Stimulated activated CD4-positive, alpha-beta T cell treated with anti-CD3 and anti-CD28 coated beads, Interleukin-12 subunit alpha, Interleukin-12 subunit beta, amount 100 ng/mL, for 24 hours (primary cell): ENCODE measurements around the gene SLC30A2.

Source experiments
- DNase-seq, 2 experiments: peaks; one replicate each; pipeline ENCODE4 v3.0.0-alpha.2; 2020; ENCODE audit warnings: low read depth in 2 of 2

SLC30A2 gene

DNA sequence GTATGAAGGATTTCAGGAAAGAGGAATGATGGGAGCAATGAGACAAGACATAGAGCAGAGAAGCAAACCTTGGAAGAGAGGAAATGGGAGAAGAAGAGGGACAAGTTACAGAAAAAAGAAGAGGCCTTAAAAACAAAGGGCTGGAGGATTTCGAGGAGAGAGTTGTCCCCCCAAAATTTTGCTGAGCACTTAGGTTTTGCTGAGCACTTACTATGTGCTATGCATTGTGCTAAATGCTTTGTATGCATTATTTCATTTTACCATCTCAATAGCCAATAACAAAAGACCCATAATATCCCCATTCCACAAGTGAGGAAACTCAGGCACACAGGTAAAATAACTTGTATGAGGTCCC lies 24.0 kb upstream of the SLC30A2 start:
- no peak for DNase-seq

DNA sequence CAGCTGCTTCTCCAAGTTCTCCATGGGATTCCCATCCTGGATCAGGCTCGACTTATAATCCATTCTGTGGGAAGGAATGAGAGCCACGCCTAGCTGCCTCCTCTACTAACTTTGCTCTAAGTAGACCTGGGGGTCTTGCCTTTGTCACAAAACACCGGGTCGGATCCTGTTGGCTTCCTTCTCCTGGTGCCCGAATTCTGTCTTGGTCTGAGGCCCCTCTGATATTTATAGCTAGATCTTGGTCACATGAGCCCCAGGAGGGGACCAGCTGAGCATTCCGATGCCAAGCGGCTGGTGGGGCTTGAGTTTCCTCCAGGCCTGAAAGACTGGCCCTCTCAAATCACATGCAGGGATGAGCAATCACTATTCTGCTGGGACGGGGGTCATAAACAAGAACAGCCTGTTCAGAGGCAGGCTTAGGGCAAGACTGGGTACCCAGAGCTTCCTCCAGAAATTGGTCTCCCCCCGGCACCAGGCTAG lies 21.6 kb upstream of the SLC30A2 start, which contains the start of gene TRIM63:
Gene TRIM63, minus strand, starts transcription at position 199 of the 480 bp plus-strand sequence. Its CDS starts 136 bp downstream, at position 63.
- no peak for DNase-seq

DNA sequence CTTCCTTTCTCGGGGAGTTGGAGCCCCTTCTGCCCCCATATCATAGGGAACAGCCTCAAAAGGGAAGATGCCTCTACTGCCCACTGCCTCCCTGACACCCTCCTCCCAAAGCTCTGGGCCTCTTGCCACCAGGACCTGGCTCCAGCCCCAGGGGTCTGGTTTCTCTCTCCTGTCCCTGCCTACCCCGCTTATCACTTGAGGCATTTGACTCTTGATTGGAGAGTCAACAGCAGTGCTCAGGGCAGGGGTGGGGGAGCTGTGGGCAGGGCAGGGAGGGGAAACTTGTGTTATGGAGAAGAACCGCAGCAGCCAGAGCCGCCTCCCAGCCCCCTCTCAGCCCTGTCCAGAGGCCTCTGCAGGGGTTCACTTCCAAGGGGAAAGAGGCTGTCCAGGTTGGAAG lies 20.9 kb upstream of the SLC30A2 start:
- no peak for DNase-seq

DNA sequence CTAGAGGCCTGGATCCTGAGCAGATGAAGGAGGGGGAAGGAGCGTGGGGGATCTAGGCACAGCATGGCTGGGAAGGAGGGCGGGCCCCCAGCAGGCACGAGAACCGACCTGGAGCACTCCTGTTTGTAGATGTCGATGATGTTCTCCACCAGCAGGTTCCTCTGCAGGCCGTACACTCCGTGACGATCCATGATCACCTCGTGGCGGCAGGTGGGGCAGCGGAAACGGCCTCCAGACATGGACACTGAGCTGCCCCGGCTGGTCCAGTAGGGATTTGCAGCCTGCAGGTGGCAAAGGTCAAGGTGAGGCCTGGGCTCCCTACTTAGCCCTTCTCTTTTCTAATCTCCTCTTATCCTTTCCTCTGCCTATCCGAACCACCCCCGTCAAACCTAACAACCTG lies 20.2 kb upstream of the SLC30A2 start:
- DNase-seq: no peak

DNA sequence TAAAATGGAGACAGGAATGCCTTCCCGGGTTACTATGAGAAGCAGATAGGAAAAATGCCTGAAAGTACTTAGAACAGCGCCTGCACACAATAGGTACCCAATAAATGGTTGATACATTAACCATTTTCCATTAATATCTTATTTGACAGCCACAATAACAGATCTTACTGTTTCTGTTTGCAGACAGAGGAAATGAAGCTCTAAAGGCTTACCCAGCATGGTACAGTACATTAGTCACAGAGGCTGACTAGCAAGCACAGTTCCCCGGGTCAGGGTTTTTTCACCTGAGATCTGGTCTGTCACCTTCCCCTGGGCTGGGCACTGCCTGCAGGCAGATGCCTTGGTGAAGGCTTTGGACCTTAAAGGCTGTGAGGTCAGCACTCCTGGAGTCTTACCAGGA lies 18.6 kb upstream of the SLC30A2 start:
- no peak for DNase-seq

DNA sequence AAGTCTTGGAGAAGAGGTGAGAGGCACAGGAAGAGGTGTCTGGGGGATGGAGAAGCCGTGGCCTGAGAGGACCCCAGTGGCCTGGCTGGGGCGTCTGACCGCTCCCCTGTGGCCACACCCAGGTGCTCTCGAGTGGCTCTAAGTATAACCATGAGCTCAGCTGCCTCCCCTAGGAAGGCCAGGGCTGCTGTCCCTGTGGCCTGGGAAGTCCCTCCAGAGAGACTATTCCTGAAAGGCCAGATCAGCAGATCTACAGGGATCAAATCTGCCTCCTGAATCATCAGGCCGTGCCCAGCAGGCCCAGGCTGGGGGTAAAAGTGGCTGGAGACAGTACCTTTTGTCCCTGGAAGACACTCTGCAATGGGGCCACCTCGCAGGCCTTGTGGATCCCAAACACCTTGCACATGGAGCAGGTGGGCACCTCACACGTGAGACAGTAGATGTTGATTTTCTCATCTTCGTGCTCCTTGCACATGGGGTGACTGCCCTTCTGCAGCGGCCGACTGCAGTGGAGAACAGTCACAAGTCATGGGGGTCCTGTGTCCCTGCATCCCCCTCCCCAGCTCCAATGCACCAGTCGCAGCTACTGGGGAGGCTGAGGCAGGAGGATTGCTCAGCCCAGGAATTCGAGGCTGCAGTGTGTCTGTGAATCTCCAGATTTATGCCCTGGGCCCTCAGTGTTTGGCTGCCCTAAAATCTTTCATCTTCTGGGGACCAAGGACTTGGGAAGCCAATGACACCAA lies 15.1 kb upstream of the SLC30A2 start:
- DNase-seq: no peak

DNA sequence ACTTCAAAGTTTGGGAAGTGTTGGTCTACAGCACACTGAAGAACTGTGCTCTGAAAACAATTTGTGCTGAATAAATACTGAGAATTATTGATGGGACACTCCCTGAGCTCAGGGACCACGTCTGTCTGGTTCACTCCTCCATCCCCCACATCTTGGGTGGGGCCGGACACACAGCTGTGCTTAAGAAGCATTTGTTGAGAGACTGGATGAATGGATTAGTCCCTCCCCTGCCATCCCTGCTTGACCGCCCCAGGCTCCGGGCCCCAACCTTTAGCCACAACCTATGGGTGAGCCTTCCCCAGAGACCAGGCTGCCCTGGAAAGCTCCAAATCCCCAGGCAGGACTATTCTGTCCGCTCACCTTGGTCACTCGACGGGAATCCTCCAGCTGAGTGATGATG lies 14.0 kb upstream of the SLC30A2 start:
- DNase-seq: no peak

DNA sequence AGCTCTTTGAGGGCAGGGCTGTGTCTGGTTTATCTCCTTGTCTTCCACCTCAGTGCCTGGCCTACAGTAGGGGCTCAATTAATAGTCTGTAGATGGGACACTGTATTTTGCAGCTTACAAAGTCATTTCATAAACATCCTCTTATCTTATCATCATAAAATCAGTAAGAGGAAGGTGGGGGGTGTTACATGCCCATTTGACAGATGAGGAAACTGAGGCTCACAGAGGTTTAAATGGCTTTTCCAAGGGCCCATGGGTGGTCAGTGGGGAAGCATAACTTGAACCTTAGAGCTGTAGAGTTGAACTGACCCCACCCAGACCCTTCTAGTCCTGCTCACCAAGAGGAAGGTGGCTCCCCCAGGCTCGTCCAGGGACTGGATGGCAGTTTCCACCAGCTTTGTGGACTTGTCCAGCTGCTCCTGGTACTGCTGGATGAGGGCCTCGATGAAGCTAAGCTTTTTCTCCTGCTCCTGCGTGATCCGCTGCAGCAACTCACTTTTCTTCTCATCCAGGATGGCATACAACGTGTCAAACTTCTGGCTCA lies 12.2 kb upstream of the SLC30A2 start:
- DNase-seq: no peak

DNA sequence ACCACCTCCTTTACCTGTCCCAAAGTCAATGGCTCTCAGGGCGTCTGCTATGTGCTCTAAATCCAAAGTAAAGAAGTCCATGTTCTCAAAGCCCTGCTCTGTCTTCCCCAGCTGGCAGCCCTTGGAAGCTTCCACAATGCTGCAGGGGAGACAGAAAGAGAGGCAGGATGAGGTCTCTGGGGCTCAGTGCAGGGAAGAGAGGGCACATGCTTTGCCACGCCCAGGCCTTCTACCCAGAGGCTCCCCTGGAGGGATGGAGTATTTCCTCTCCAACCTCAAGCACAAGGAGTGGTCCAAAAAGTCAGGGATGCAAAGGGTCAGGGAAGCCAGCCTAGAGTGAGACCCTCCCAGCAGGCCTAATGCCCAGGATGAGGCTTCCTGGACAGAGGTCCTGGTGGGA lies 11.3 kb upstream of the SLC30A2 start:
- DNase-seq: no peak

DNA sequence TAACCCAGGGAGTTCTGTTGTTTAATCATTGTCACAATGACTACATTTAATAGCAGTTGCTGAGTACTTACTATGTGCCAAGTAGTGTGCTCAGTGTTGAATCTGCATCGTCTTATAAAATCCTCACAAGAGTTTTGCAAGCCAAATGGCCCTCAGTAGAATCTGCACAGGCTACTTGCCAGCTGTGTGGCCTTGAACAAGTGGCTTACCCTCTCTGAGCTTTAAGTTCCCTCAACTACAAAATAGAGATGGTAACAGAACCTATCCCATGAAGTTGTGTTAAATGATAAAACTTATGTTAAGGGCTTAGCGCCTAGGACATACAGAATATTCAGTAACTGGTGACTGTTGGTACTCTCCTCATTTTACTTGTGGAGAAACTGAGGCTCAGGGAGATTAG lies 9.1 kb upstream of the SLC30A2 start:
- DNase-seq: no peak

DNA sequence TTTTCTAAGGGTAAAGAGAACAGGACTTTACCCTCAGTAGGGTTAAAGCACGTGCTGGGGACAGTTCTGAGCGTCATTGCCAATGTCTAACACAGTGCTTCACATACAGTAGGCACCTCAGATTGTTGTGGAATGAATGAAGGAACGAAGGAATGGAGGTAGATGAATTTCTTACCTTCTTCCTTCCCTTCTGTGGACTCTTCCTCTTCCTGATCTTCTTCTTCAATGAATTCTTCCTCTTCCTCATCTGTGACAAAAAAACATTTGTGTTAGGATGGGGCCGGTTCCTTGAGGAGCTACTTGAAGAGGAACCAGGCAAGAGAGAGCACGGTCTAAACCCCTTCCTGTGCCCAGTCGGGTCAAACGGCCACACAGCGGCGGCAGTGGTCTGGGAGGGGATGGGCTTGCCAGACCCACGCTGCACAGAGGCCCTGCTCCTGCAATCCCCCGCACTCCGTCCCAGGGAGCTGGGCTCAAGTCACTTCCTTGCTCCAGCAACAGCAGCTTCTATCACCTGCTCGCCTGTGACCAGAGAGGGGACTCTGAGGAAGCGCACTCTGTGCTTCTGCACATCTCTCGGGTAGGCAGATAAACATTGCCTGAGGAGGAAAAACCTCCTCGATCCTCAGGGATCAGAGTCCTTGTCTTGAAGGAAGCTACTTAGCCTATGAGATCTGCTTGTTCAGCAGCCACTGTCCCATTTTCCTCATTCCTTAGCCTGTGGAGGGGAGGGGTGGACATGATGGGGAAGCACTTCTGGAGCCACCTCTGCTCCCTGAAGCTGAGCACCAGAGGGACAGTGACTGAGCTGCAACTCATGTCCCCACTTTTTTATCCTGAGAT lies 8.0 kb upstream of the SLC30A2 start:
- no peak for DNase-seq

DNA sequence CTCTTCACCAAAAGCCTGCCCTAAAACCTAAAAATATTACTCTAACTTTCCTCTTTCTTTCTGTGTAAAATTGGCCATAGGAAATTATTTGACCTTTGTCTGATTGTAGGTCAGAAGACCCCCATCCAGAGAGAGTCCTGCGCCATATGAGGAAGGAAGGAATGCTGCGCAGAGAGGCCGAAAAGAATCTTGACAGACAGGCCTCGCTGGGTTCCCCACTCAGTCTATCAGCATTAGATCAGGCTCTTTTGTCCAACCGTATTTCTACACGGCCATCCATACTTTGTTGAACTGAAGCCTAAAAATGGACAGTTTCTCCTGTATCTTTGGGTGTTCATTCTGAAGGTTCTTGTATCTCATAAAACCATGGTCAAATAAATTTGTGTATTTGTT lies 4.3 kb upstream of the SLC30A2 start:
- no peak for DNase-seq

DNA sequence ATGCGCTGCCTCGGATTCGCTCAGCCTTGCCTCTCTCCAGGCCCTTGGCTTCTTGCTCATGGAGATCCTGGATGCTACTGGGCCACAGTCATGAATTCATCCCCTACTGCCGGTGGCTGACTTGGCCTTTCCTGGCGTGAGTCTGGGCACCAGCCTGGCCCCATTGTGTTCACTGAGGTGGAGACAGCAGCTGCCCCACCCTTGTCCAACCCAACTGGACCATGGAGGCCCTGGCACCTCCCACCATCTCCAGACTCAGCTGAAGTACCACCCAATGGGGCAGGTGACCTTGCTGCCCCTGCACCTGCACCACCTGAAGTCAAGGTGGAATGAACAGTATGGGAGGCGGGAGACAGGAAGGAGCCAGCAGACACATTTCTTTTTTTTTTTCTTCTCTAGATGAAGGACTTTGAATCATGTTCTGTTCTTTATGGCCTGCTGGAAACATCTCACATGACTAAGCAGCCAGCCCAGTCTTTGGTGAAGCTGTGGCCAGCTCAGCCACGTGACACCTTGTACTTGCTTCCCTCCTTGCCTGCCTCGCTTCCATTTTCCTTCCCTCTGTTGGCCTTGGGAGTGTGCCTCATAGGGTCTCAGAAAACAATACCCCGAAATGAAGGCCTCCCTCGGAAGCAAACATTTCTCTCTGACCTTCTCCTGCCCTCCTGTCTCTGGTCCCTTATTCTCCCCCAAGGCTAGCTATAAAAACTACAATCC lies 3.8 kb upstream of the SLC30A2 start:
- no peak for DNase-seq

DNA sequence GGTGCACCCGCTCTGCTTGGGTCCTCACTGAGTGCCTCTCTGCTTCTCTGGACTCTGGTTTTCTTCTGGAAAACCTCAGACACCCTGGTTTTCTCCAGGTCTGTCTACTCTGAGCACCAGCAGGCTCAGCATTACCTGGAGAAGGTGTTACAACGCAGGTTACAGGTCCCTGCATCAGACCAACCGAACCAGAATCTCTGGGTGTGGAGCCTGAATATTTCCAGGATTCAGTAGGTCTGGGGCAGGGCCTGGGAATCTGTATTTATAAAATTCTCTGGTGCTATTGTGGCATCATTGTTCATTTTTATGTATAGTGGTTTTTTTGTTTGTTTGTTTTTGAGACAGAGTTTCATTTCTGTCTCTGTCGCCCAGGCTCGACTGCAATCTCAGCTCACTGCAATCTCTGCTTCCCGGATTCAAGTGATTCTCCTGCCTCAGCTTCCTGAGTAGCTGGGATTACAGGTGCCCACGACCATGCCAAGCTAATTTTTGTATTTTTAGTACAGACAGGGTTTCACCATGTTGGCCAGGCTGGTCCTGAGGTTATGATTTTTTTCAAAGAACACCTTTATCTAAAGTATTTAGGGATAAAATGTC lies 1.5 kb upstream of the SLC30A2 start:
- DNase-seq: no peak

DNA sequence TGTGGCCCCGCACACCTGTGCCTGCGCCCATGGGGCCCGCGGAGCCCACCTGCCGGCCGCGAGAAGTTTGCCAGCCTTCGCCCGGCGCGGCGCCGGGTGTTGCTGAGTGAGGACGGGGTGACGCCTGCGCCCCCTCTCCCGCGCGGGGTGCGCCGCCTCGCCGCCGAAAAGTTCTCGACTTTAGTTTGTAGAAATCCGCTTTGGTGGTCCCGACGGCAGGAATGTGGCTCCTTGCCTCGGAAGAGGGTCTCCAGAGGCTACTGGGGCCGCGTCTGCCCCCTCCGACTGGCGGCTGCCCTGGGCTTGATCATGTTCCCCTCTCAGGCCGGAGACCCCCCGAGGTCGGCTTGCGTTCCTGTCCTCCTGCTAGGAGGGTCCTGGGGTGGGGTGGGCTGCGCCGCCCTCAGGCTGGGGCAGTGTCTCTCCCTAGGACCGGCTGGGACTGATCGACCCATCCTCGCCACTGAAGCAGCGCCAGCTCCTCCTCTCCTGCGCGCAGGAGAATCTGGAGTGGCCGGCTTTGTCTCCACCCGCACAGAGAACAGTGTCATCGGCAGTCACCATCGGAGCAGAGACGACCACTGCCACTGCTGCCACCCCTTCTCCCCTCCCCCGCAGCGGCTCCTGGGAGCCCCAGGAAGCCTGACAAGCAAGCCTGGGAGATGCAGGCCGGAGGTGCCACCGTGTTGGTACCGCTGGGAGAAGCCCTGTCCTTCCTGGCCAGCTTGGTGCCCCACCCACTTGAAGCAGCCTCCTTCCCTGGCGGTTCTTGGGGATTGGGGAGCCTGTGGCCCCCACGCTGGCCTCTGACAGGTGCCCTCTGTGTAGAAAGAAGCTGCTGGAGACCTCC lies 553 bp upstream of the SLC30A2 start:
- DNase-seq: no peak

DNA sequence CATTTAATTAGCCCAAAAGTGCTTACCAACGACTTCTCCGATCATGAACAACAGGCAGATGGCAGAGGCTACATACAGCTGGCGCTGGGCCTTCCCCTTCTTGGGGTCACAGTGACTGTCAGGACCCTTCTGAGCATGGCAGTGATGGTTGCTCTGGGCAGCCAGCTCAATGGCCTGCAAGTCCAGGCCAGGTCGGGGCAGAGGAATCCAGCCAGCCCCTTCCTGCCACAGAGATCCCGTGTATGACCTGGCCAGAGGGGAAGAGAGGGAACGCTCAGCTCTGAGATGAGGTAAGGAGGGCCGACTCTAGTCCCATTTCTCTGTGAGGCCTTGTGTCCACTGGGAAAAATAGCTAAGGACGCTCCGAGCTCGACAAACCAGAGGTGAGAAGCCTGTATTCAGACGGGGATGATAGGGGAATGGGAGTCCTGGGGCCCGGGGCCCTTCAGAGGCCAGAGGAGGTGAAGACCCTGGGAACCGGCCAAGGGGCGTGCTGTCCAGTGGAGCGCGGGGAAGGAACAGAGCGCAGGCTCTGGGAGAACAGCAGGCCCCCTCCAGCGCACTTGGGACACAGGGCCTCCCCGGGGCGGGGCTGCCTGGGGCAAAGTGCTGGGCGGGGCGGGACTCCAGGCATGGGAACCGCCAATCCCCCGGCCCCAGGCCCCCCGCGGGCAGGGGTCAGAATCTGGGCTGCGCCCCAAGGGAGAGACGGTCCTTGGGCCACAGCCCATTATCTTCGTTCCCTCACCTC lies 772 bp downstream of the SLC30A2 start:
- no peak for DNase-seq

DNA sequence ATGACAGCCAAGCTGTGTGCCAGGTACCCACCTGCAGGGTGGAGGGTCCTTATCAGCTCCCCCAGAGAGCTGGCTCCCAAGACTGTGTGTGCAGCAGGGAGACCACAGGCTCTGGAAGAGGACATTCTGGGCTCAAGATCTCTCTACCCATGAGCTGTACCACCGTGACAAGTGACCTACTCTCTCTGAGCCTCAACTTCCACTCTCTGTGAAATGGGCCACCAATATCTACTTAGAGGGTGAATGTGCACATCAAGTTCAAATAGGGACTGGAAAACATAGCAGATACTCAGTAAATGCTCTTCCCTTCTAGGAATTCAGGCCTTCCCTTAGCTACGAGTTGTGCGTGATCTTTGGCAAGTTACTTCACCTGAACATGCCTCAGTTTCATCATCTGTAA lies 1.5 kb downstream of the SLC30A2 start:
- DNase-seq: no peak

DNA sequence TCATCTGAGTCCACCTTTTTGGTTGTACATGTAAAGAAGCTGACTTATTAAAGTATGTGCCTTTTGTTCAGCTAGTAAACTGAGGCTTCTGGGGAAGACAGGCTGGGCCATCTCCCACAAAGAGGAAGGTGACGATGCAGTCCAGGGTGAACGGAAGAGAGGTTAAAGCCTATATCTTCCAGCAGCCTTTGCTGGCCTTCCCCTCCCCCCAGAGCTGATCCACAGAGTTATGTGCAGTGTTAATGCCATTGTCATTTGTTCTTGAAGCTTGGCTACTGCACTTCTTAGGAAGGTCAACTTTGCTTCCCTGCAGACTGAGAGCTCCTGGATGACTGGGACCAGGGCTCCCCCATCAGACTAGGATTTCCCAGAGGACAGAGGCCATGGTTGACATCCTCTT lies 2.2 kb downstream of the SLC30A2 start:
- no peak for DNase-seq

DNA sequence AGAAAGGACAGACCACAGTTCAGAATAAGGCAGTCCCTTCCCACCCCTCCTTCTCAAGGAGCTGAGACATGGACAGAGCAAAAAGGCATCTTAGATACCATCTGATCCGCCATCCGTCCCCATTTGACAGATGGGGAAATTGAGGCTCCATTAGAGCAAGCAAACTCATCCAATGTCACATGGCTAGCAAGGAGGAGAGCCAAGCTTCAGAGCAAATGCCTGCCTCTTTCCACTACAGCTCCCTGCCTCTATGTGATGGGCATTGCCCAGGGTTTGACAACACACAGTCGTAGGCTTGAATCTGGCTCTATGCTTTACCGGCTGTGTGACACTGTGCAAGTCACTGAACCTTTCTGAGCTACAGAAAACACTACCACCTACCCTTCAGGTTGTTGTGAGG lies 3.9 kb downstream of the SLC30A2 start:
- no peak for DNase-seq

DNA sequence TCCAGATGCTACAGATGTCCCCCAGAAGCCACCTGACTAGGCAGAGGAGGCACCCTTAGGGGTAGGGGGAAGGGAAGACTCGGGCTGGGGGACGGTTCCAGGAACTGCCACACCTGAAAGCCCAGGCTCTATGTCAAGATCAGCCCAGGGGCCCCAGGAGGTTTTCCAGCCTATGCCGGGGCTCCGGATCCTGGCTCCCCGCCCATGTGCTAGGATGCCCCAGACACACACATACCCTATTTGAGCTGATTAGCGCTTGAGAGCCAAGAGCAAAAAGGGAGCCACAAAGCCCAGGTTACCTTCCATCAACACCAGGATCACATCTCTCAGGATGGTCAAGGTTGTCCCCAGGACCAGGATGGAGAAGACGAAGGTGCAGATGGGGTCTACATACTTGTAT lies 4.5 kb downstream of the SLC30A2 start:
- DNase-seq: no peak
